NCI-H2029 treated with DMSO at 0.1 percent for 48 hours (cell line): ENCODE measurements around the gene SEMA6A.
"Not testable (repeated sequence)": the region's sequence is repeated elsewhere in the genome, so short reads cannot be mapped to it uniquely, and the experiment has no call there.

ENCODE experiments used
- DNase-seq: peaks from one replicate; lab custom pipeline; 2025; lab: John Stamatoyannopoulos, UW

The SEMA6A gene

GRCh38 chr5:116546033-116546742 is 28.4 kb downstream of the SEMA6A start:
- no peak for DNase-seq

DNA sequence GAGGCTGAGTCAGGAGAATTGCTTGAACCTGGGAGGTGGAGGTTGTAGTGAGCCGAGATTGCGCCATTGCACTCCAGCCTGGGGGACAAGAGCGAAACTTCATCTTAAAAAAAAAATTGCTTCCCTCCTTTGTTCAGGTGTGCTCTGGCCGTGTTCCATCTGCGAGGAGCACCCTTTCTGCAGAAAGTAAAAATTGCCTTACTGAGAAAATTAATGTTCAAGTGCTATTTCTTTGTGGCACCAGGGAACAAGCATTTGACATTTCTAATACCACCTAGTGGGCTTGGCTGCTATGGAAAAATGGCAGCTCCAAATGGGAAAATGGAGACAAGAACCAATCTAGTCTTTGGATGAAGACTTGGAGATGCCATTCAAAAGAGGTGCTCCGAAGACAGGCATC is 29.2 kb downstream of the SEMA6A start:
- not testable (repeated sequence) for DNase-seq

DNA sequence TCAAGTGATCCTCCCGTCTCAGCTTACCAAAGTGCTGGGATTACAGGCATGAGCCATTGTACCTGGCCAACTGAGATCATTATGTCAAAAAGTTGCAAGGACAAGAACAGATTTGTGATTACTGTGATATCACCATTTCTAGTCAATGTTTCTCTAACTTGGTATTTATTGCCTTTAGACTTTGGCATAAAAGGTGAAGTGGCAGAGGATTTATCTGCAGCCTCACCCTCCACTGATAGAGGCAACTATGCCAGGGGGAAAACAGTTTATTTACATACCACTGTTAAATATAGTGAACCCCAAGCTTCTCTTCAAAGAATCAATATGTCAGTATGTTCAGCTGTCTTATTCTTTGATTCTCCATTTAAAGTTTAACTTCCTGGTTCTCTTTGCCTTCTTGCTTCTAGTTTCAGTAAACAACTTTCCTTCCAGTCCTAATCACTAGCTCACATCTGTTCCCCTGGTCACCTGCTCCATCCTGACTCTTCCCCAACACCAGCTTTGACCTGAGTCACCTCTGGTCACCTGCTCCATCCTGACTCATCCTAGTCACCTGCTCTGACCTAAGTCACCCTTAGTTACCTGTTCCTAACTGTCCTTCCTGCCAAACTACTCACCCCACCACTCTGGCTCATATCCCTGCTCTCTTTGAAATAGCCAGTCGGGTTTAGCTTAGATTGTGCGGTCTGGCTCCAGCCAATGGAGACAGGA is 29.9 kb downstream of the SEMA6A start:
- no peak for DNase-seq

GRCh38 chr5:116543501-116543900 is 31.1 kb downstream of the SEMA6A start:
- DNase-seq = no peak

DNA sequence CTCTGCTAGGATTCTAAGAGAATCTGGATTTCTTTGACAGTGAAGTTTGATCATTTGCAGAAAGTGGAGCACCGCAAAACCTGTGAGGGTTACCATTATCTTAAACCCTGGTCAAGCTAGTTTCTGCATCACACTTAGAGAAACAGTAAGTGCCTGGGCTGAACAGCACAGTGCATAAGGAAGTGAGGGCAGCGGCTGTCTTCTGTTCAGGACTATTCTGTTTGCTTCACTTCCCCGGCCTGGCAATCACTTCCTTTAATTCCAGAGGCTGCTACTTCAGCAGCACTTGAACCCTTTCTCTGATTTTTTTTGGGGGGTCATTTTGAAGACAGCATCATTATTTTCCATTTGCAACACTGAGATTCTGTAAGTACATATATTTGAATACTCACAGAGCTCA is 32.0 kb downstream of the SEMA6A start:
- DNase-seq = no peak

DNA sequence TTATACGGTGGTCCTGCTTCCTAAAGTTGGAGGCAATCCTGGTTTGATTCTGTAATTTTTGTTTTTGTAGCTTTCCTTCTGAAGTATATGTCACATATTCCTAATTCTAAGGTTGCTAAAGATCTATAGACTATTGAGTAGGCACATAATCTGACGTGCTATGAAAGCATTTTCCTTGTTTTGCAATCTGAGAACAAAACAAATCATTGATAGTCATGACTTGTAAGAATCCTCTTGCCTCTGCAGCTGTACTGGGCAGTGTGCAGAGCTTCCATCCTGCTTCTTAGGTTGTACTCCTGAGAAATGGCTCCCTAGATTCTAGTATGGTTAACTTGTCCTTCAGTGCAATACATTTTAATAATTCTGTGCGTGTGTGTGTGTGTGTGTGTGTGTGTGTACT is 35.4 kb downstream of the SEMA6A start:
- DNase-seq = no peak

GRCh38 chr5:116536316-116537083 is 38.1 kb downstream of the SEMA6A start:
- DNase-seq = no peak

DNA sequence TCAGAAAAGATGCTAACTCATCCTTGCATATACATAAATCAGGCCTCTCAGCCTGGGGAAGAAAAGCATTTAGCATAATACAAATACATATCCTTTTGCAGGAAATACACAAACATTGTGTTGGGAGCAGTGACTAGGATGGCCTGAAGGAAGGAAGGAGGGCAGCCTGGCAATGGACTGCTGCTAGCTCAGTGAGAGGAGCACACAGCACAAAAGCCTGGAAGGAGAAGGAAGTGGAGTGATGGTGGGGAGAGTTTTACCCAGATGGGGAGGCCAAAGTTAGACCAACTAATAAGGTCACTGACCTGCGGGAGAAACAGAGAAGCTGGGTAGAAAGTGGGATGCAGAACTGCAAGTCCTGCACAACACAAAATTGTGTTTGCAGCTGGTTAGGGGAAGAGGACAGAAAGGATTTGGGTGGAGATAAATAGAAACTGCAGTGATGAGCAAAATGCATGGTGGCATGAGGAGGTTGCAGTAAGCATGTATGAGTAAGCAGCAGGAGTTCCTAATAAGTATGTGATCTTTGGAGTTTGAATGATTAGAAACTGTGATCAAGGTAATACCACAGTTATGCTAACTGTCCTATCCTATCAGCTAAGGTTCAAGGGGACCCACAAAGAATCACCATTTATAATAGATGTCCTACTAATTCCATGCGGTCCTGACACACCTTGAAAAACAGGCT is 39.5 kb downstream of the SEMA6A start:
- DNase-seq = no peak

GRCh38 chr5:116532762-116533525 is 41.7 kb downstream of the SEMA6A start:
- DNase-seq = peak; percentile 70

DNA sequence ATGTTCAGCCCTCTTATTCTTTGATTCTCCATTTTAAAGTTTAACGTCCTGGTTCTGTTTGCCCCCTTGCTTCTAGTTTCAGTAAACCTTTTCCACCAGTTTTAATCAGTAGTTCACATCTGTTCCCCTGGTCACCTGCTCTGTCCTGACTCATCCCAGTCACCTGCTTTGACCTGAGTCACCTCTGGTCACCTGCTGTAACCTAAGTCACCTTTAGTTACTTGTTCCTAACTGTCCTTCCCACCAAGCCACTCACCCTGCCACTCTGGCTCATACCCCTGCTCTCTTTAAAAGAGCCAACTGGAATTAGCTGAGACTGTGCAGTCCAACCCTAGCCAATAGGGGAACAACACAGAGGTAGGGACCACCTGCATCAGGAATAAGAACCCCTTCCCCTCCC is 43.0 kb downstream of the SEMA6A start:
- no peak for DNase-seq

DNA sequence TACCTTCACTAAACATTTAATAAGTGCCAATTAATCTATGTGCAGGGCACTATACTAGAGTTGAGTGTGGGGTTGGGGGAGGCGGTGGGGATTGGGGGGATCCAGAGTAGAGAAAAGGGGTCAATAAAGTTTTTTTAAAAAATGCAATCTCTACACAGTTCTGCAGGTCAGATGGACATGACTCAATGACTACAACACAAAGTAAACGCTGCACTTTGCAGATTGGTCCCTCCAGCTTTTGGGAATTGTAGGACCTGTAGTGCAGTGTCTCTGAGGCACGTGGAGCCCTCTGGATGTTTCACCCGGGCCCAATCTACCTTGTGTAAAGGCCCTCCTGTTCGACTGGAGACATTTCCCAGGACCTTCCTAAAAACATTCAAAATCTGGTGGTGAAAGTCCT is 43.5 kb downstream of the SEMA6A start:
- DNase-seq = no peak

DNA sequence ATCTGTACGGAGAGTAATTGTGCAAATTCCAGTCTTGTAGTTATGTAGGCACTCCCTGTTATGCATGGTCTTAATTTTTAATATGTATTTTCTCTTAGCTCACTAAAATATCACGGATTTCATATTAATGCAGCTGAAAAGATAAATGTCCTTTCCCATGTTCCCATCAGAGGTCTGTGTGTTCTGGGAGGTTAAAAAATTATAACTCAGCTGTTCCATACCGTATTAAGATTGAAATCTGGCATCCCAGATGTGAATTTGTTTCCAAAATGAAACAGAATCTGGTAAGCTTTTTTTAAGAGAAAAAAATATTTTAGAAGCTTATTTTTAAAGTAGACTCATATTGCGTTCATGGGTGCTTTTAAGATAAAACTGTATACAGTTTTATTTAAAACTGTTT is 44.3 kb downstream of the SEMA6A start:
- DNase-seq = no peak

DNA sequence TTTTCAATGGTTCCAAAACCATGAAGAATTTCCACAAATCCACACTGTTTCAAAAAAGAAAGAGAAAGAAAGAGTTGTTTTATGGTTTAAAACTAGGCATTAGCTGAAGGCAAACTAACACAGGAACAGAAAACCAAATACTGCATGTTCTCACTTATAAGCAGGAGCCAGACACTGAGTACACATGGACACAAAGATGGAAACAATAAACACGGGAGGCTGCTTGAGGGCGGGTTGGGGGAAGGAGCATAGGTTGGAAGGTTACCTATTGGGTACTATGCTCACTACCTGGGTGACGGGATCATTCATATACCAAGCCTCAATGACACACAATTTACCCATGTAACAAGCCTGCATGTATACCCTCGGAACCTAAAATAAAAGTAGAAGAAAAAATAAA is 45.0 kb downstream of the SEMA6A start:
- DNase-seq = no peak

- DNase-seq = no peak
Observed at GRCh38 chr5:116528519-116529234, 45.9 kb downstream of the SEMA6A start.

DNA sequence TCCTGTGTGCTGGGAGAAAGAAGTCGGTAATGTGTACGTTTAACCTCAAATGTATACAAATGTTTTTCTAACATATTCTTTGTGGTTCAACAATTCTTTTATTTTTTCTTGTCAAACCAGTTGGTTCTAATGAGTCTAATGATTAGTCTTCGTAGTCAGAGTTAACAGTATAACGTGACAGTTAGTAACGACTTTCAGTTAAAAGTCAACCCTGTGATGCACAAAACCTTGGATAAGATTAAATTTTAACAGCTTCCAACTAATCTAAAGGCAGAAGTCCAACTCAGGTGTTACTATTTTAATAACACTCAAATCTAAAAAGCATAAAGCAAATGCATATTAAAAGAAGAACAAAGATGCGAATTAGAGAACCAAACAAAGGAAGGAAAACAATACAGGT is 47.0 kb downstream of the SEMA6A start:
- no peak for DNase-seq

DNA sequence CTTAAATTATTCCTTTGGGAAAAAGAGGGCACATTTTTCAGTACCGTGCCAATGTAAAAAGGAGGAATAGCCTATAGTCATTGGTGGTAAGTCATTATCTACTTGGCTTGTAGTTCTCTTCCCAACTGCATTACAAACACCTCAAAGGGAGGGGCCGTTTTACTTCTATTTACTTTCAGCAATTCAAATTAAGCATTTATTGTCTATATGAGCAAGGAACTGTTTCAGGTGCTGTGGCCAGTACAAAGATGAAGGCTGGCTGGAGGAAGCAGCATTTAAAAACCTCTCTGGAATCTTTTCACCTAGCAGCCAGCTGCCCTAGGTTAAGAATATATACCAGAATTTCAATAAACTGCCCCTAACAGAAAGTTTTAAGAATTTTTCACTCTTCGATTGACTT is 48.9 kb downstream of the SEMA6A start:
- DNase-seq = no peak

DNA sequence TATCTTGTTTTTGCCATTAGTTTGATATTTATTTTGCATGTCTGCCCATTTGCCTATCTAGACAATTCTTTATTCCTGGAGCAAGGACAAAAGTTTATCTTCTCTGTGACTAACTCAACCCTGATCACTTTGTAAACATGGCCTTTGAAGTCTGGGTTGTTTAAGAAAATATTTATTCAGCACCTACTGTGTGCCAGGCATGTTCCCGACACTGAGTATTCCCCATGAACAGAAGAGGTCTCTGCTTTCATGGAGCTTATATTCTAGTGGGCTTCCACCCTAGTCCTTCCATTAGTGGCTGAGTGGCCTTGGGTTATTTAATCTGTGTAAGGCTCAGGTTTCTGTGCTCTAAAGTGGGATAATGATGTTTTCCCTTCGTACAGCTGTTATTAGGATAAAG is 49.7 kb downstream of the SEMA6A start:
- DNase-seq = no peak

DNA sequence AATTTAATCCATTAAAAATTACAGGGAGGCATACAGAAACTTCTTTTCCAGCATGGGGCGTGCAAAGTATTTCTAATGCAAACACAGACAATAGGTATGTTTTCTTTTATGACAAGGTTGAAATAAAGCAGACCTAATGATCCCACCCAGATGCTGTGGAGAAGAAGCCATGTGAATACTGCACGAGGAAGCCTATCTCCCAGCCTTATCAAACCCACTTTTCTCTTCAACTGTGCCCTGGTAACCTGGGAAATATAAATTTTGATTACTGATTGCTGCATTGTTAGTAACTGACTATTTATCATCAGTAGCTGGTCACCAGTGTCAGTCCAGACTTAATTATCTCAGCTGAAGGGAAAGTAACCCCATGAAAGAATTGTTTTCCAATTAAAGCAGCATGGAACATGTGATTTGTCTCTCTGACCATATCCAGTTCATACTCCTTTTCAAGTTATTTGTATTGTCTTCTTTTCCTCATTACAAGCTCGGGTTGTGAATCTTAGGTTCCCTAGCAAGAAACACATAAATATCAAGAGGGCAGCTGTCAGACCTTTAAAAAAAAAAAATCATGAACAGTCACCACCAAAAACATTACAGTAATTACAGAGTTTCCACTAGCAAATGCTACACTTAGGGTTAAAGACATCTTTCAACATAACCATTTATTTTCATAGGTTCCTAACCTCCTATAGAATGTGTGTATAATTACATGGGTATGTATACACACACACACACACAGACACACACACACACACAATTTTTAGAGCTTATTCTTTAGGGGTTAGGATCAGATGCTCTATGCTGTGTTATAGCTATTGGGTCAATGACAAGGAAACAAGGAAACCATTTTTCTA is 50.3 kb downstream of the SEMA6A start:
- no peak for DNase-seq

DNA sequence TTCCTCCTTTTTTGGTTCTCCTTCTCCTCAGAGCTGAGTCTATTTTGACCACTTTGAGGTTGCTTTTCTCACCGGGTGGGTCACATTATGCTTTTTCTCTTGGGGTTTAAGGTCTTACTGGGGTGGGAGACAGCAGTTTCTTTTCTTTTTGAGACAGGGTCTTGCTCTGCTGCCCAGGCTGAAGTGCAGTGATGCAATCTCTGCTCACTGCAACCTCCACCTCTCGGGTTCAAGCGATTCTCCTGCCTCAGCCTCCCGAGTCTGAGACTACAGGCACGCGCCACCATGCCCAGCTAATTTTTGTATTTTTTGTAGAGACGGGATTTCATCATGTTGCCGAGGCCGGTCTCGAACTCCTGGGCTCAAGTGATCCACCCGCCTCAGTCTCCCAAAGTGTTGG is 51.4 kb downstream of the SEMA6A start:
- DNase-seq = not testable (repeated sequence)
